ENCODE results near the gene ASCC2. TPM values are rescaled to one million over a fixed set of nuclear protein-coding genes. Genes with fewer than 3 reads are reported as not detected.

The ASCC2 gene
- total and polyA plus RNA-seq, 2 donors from 2014 or later = 41.9 to 51.3 TPM

GRCh38 chr22:29825578-29825977, 12.5 kb downstream of the ASCC2 start:
- DNase-seq (no peak), FAIRE-seq (no peak)
- TF ChIP-seq, protein P1, sequence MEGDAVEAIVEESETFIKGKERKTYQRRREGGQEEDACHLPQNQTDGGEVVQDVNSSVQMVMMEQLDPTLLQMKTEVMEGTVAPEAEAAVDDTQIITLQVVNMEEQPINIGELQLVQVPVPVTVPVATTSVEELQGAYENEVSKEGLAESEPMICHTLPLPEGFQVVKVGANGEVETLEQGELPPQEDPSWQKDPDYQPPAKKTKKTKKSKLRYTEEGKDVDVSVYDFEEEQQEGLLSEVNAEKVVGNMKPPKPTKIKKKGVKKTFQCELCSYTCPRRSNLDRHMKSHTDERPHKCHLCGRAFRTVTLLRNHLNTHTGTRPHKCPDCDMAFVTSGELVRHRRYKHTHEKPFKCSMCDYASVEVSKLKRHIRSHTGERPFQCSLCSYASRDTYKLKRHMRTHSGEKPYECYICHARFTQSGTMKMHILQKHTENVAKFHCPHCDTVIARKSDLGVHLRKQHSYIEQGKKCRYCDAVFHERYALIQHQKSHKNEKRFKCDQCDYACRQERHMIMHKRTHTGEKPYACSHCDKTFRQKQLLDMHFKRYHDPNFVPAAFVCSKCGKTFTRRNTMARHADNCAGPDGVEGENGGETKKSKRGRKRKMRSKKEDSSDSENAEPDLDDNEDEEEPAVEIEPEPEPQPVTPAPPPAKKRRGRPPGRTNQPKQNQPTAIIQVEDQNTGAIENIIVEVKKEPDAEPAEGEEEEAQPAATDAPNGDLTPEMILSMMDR (IDR thresholded peaks at IDR 0.05; ENCODE audit: borderline replicate concordance, extremely low read depth, insufficient read depth) = no peak
- H3K4me1 ChIP-seq (ENCODE audit: control insufficient read depth in 2 of 3, insufficient read depth in 2 of 3, low read depth in 1 of 3, low read length in 3 of 3) = peaks cover 0 to 4% (median 2%) of the 10 kb centered on the region in 3 donors
- H3K27me3 ChIP-seq (ENCODE audit: control insufficient read depth, insufficient read depth, low read length) = no peaks in the 10 kb centered on the region
- no peak overlapping the region for H3K4me3 ChIP-seq (ENCODE audit: low read length in 3 of 3)
- H3K27ac ChIP-seq (ENCODE audit: low read depth in 2 of 2, low read length in 2 of 2) = no peak overlapping the region
- H3K9me3 ChIP-seq (ENCODE audit: control insufficient read depth in 2 of 3, insufficient read depth in 1 of 3, low read length in 3 of 3) = no peaks in the 10 kb centered on the region
- H3K9ac ChIP-seq (ENCODE audit: low read length in 3 of 3) = no peak overlapping the region
- intact Hi-C loops (cut with DNase I) = no loop called here
- peaks cover 4 to 29% (median 13%) of the 10 kb centered on the region in 3 donors for H3K36me3 ChIP-seq (ENCODE audit: control insufficient read depth in 2 of 3, insufficient read depth in 3 of 3, low read length in 3 of 3)

DNA sequence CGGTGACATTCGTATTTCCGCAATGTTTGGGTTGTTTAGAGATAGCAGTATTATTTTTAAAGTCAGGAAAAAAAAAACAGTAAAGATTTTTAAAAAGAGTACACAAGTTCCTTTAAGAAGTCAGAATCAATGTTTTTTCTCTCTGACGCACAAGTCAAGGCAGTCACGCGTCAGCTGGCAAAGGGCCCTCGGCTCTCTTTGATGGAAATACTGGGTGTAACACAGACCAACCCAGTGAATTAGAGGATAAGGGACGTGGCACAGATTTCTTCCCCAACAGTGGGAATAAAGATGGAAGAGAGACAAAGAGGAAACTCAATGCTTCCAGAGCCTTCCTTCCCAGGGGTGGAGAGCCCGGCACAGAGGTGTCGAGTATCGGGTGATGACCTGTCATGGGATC, 13.4 kb downstream of the ASCC2 start:
- Histone ChIP-seq H3K27me3 (ENCODE audit: control insufficient read depth, insufficient read depth, low read length) (no peaks in the 10 kb centered on the region), H3K36me3 (ENCODE audit: control insufficient read depth in 2 of 3, insufficient read depth in 3 of 3, low read length in 3 of 3) (peaks cover 4 to 25% (median 13%) of the 10 kb centered on the region in 3 donors)
- no peak for FAIRE-seq

DNA sequence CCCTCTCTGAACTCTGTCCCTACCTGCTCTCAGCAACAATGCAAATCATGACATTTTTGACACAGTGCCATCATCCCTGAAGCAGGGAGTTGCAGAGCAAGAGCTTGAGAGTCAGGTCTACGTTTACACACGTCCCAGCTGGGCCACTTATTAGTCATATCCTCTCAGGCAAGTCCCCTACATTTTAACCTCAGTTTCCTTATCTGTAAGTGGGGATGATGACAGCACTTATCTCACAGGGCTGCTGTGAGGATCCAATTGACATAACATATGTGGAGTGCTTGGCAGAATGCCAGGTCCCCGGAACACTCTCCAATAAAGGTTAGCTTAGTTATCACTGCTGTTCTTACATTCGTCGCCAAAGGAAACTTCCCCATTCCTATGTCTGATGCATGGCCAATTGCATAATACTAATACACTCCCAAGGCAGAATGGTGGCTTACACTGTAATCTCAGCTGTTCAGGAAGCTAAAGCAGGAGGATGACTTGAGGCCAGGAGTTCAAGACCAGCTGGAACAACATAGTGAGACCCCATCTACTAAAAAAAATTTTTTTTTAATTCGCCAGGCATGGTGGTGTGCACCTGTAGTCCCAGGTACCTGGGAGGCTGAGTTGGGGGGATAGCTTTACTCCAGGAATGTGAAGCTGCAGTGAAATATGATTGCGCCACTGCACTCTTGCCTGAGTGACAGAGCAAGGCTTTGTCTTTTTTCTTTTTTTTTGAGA, 16.6 kb downstream of the ASCC2 start:
- no peaks in the 10 kb centered on the region for H3K9me3 ChIP-seq (ENCODE audit: control insufficient read depth in 2 of 3, insufficient read depth in 1 of 3, low read length in 3 of 3)
- H3K4me3 ChIP-seq (ENCODE audit: low read length in 3 of 3) = no peak overlapping the region
- no peak overlapping the region for H3K9ac ChIP-seq (ENCODE audit: low read length in 3 of 3)
- intact Hi-C loops (cut with DNase I) = no loop called here
- no peak for FAIRE-seq
- DNase-seq = peak in 1 of 5 donors; percentile 31
- H3K36me3 ChIP-seq (ENCODE audit: control insufficient read depth in 2 of 3, insufficient read depth in 3 of 3, low read length in 3 of 3) = peaks cover 4 to 20% (median 18%) of the 10 kb centered on the region in 3 donors
- peaks cover 0 to 4% (median 2%) of the 10 kb centered on the region in 3 donors for H3K4me1 ChIP-seq (ENCODE audit: control insufficient read depth in 2 of 3, insufficient read depth in 2 of 3, low read depth in 1 of 3, low read length in 3 of 3)
- peak overlapping the region in 1 of 2 donors; percentile 60 for H3K27ac ChIP-seq (ENCODE audit: low read depth in 2 of 2, low read length in 2 of 2)
- TF ChIP-seq, protein P1 (IDR thresholded peaks at IDR 0.05; ENCODE audit: borderline replicate concordance, extremely low read depth, insufficient read depth) = no peak
- no peaks in the 10 kb centered on the region for H3K27me3 ChIP-seq (ENCODE audit: control insufficient read depth, insufficient read depth, low read length)

More for the DNA sequence above, 13.4 kb downstream of the ASCC2 start:
- no peak for DNase-seq
- no peaks in the 10 kb centered on the region for H3K9me3 ChIP-seq (ENCODE audit: control insufficient read depth in 2 of 3, insufficient read depth in 1 of 3, low read length in 3 of 3)
- no peak overlapping the region for H3K27ac ChIP-seq (ENCODE audit: low read depth in 2 of 2, low read length in 2 of 2)
- TF ChIP-seq, protein P1 (IDR thresholded peaks at IDR 0.05; ENCODE audit: borderline replicate concordance, extremely low read depth, insufficient read depth) = no peak
- intact Hi-C loops (cut with DNase I) = no loop called here
- H3K9ac ChIP-seq (ENCODE audit: low read length in 3 of 3) = no peak overlapping the region
- H3K4me3 ChIP-seq (ENCODE audit: low read length in 3 of 3) = no peak overlapping the region
- H3K4me1 ChIP-seq (ENCODE audit: control insufficient read depth in 2 of 3, insufficient read depth in 2 of 3, low read depth in 1 of 3, low read length in 3 of 3) = peaks cover 0 to 4% (median 2%) of the 10 kb centered on the region in 3 donors

All from kidney (tissue), 14 donors.